T-cell (primary cell): Measurements from ENCODE around the gene PODXL2. TPM values are rescaled to one million over a fixed set of nuclear protein-coding genes. Genes with fewer than 3 reads are reported as not detected.
A peak's percentile ranks its signal among the peaks of the same experiment; 100 is the strongest.

ENCODE experiments used
- ATAC-seq, 4 experiments: fragments of 200-7000 bp in 3 of 4; fragments of 150-1000 bp in 1 of 4; cut with Tn5 transposase; replicated peaks in 1 of 4; 1 replicate in 3 of 4; 2 replicates in 1 of 4; pipeline ENCODE4 v1.10.0; 2021; ENCODE audit warnings: moderate library complexity in 3 of 4, mild to moderate bottlenecking in 2 of 4, moderate number of reproducible peaks in 1 of 4
- CTCF ChIA-PET, 2 donors: fragments of 300-600 bp; sonication (Branson Sonifier 250); formaldehyde crosslinking; loops; one replicate each; lab custom pipeline; 2022; ENCODE audit warnings: antibody characterized with exemption in 2 of 2; lab: Charles Lee
- POLR2A ChIA-PET, 2 donors: fragments of 300-600 bp; sonication (Branson Sonifier 250); formaldehyde crosslinking; loops; one replicate each; lab custom pipeline; 2022; ENCODE audit warnings: antibody characterized with exemption in 2 of 2; lab: Charles Lee
- DNase-seq, 35 experiments: peaks; one replicate each; pipeline versions ENCODE4 v3.0.0 to v3.0.0-alpha.2; 2013 to 2023
- H3K27ac ChIP-seq: one replicate; pipeline ENCODE4 v1.5.1; 2013; ENCODE audit warnings: low read length
- H3K27me3 ChIP-seq, 2 experiments: replicated peaks in 1 of 2; 1 replicate in 1 of 2; 2 replicates in 1 of 2; pipeline versions ENCODE4 v1.6.1 to v1.7.0; 2013; ENCODE audit warnings: low read length in 1 of 2, mixed read lengths in 1 of 2; ENCODE audit not compliant: control insufficient read depth in 2 of 2, insufficient read depth in 2 of 2; ENCODE audit errors: extremely low read depth in 1 of 2
- H3K36me3 ChIP-seq, 2 donors: 1 replicate in 1 of 2; 2 replicates in 1 of 2; pipeline versions ENCODE4 v1.6.1 to v1.7.0; 2013; ENCODE audit warnings: low read length in 1 of 2; ENCODE audit not compliant: control insufficient read depth in 2 of 2, insufficient read depth in 1 of 2; ENCODE audit errors: extremely low read depth in 1 of 2
- H3K4me1 ChIP-seq, 2 experiments: 1 replicate in 1 of 2; 2 replicates in 1 of 2; pipeline versions ENCODE4 v1.6.1 to v1.7.0; 2013; ENCODE audit warnings: low read length in 2 of 2, mixed read lengths in 1 of 2; ENCODE audit not compliant: insufficient read depth in 2 of 2, control insufficient read depth in 1 of 2; ENCODE audit errors: extremely low read depth in 1 of 2
- H3K4me3 ChIP-seq, 2 donors: 1 replicate in 1 of 2; 2 replicates in 1 of 2; pipeline versions ENCODE4 v1.5.1 to v1.7.0; 2013; ENCODE audit warnings: mild to moderate bottlenecking in 2 of 2, low read length in 1 of 2, moderate library complexity in 1 of 2; ENCODE audit not compliant: control insufficient read depth in 1 of 2; ENCODE audit errors: extremely low read depth in 1 of 2
- H3K9me3 ChIP-seq: 2 replicates; pipeline ENCODE4 v1.7.0; 2013
- H3K27ac Mint-ChIP-seq, 2 donors: one replicate each; pipeline ENCODE4 v1.8.0; 2020 to 2021; ENCODE audit warnings: mild to moderate bottlenecking in 2 of 2, mixed read lengths in 2 of 2
- H3K27me3 Mint-ChIP-seq, 2 donors: one replicate each; pipeline ENCODE4 v1.8.0; 2021 to 2022; ENCODE audit warnings: mixed read lengths in 2 of 2
- H3K36me3 Mint-ChIP-seq: one replicate; pipeline ENCODE4 v1.8.0; 2021; ENCODE audit warnings: mixed read lengths
- H3K4me1 Mint-ChIP-seq, 3 donors: one replicate each; pipeline ENCODE4 v1.8.0; 2020 to 2022; ENCODE audit warnings: mixed read lengths in 3 of 3, mild to moderate bottlenecking in 1 of 3
- H3K4me3 Mint-ChIP-seq, 3 donors: one replicate each; pipeline ENCODE4 v1.8.0; 2020 to 2022; ENCODE audit warnings: mild to moderate bottlenecking in 3 of 3, mixed read lengths in 3 of 3, moderate library complexity in 3 of 3
- H3K9me3 Mint-ChIP-seq, 3 donors: one replicate each; pipeline ENCODE4 v1.8.0; 2020 to 2022; ENCODE audit warnings: mixed read lengths in 3 of 3
- WGBS: methylation state at CpG from one replicate; pipeline ENCODE4 v1.1.5; 2013; ENCODE audit warnings: missing lambda C conversion rate; ENCODE audit not compliant: insufficient coverage; 5-methylcytosine and 5-hydroxymethylcytosine counted together
- total RNA-seq, 35 experiments: library from RNA in 6 of 35; stranded (reverse) in 6 of 35; fragments of 120-200 nt in 1 of 35; gene quantifications; one replicate each; pipeline versions ENCODE4 v1.2.1 to v1.2.4 and lab custom pipeline; 2013 to 2026

Gene PODXL2
- total RNA-seq, 5 donors from 2014 or later (not counting 1 experiment from before 2014, with no cell fraction given): 2.0 to 4.7 (median 4.2) TPM

GRCh38 chr3:127671523-127672428 lies 42.8 kb downstream of the PODXL2 start:
- peaks cover 34 to 45% (median 37%) of the 10 kb centered on the region in 3 donors for H3K4me1 Mint-ChIP-seq
- Histone ChIP-seq H3K9me3 (no peaks in the 10 kb centered on the region), H3K36me3 (peaks cover 7 to 13% of the 10 kb centered on the region in 2 donors), H3K27ac (peak overlapping the region; percentile 80), H3K4me1 (peaks cover 5 to 40% of the 10 kb centered on the region in 2 experiments), H3K4me3 (peak overlapping the region; percentile 26 to 69), H3K27me3 (no peaks in the 10 kb centered on the region)
- POLR2A ChIA-PET: interaction anchor here in 1 of 2 donors (0.6 kb wide), 2 partner anchors 483 to 1728 kb away, joined by 3 to 6 read pairs; no protein-coding TSS in a partner anchor
- H3K27me3 Mint-ChIP-seq: no peaks in the 10 kb centered on the region
- peaks cover 9% of the 10 kb centered on the region for H3K36me3 Mint-ChIP-seq
- DNase-seq (peak in 32 of 35 experiments; percentile 19 to 66 (median 43)), ATAC-seq (peak; percentile 10 to 13 (median 10))
- CTCF ChIA-PET: interaction anchor here in 1 of 2 donors (0.6 kb wide), 1 partner anchor 125 kb away, joined by 3 read pairs; no protein-coding TSS in a partner anchor
- H3K4me3 Mint-ChIP-seq: peak overlapping the region; percentile 85 to 92 (median 91)
- no peaks in the 10 kb centered on the region for H3K9me3 Mint-ChIP-seq
- peak overlapping the region; percentile 92 to 95 for H3K27ac Mint-ChIP-seq
- 17% methylated on average over 41 of the region's 44 CpGs for WGBS

GRCh38 chr3:127672429-127673190 lies 43.6 kb downstream of the PODXL2 start, which contains the start of gene ABTB1:
TSS of gene ABTB1 (plus strand) at chr3:127672952. CDS start at chr3:127673026, 74 bp downstream.
- Mint-ChIP-seq H3K4me1 (peaks cover 36 to 45% (median 38%) of the 10 kb centered on the region in 3 donors), H3K27me3 (no peaks in the 10 kb centered on the region)

DNA sequence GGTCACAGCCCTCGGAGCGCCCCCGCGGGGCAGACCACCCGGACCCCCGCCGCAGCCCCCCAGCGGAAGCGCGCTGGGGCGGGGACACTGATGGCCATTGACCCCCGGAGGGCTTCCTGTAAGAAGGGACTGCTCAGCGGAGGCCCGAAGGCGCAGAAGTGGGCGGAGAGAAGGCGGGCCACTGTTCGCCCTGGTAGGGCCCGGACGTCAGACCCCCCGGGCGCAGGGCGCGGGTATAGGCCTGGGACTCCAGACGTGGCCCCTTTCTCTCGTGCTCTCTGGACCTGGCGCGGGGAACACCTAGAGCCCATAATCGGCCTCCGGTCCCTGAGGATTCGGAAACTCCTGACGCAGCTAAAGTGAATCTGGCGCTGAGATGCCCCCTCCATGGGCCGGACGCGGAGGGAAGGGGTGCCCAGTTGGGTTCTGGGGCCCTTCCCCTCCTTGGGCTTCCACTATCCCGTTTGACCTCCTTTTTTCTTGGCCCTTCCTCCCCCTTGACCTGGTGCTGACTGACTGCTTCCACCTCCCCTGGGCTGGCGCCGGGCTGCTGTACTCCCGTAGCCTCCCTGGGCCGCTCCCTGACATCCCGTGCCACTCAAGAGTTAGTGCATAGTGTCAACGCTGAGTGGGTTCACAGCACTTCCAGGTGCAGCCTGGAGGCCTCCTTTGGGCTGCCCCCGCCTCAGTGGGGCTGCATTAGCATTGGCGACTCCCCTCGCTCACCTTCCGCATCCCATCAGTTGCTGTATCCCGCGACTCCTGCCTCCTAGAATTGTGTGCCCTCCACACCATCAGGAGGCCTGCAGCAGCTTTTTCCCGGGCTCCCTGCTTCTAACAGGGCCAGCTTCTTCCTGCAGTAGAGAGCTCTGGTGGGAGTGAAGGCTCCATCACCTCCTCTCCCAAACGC lies 44.5 kb downstream of the PODXL2 start:
- DNase-seq: peak in 30 of 35 experiments; percentile 25 to 65 (median 45)
- peak overlapping the region; percentile 87 to 88 for H3K27ac Mint-ChIP-seq
- ChIA-PET CTCF (no interaction called here), POLR2A (no interaction called here)
- H3K27me3 ChIP-seq: no peaks in the 10 kb centered on the region
- H3K9me3 ChIP-seq: no peaks in the 10 kb centered on the region
- no peaks in the 10 kb centered on the region for H3K27me3 Mint-ChIP-seq
- peak overlapping the region; percentile 52 to 72 for H3K4me3 ChIP-seq
- H3K4me1 ChIP-seq: peaks cover 5 to 40% of the 10 kb centered on the region in 2 experiments
- peak overlapping the region; percentile 49 for H3K27ac ChIP-seq
- peak; percentile 58 to 67 (median 66) for ATAC-seq
- H3K36me3 Mint-ChIP-seq: peaks cover 12% of the 10 kb centered on the region
- no peaks in the 10 kb centered on the region for H3K9me3 Mint-ChIP-seq
- H3K4me1 Mint-ChIP-seq: peaks cover 39 to 45% (median 44%) of the 10 kb centered on the region in 3 donors
- WGBS: 22% methylated on average over 46 of the region's 51 CpGs
- H3K4me3 Mint-ChIP-seq: peak overlapping the region; percentile 85 to 92 (median 87)
- peaks cover 13 to 25% of the 10 kb centered on the region in 2 donors for H3K36me3 ChIP-seq

More at GRCh38 chr3:127672429-127673190, 43.6 kb downstream of the PODXL2 start, which contains the start of gene ABTB1:
- POLR2A ChIA-PET: no interaction called here
- ATAC-seq: peak; percentile 86 to 87 (median 87)
- CTCF ChIA-PET: interaction anchor here in 1 of 2 donors (0.6 kb wide), 1 partner anchor 126 kb away, joined by 3 read pairs; no protein-coding TSS in a partner anchor
- peak within 1 kb of the TSS; percentile 80 for H3K27ac ChIP-seq
- peaks cover 9% of the 10 kb centered on the region for H3K36me3 Mint-ChIP-seq
- peak; percentile 72 to 91 (median 85) for DNase-seq
- H3K4me3 ChIP-seq: peak within 1 kb of the TSS; percentile 52 to 72
- peak within 1 kb of the TSS; percentile 87 to 92 (median 91) for H3K4me3 Mint-ChIP-seq
- peak within 1 kb of the TSS; percentile 92 to 95 for H3K27ac Mint-ChIP-seq
- peaks cover 5 to 40% of the 10 kb centered on the region in 2 experiments for H3K4me1 ChIP-seq
- peaks cover 13 to 19% of the 10 kb centered on the region in 2 donors for H3K36me3 ChIP-seq
- under 1% methylated on average over 102 of the region's 102 CpGs for WGBS
- no peaks in the 10 kb centered on the region for H3K9me3 Mint-ChIP-seq
- no peaks in the 10 kb centered on the region for H3K27me3 ChIP-seq
- H3K9me3 ChIP-seq: no peaks in the 10 kb centered on the region

DNA sequence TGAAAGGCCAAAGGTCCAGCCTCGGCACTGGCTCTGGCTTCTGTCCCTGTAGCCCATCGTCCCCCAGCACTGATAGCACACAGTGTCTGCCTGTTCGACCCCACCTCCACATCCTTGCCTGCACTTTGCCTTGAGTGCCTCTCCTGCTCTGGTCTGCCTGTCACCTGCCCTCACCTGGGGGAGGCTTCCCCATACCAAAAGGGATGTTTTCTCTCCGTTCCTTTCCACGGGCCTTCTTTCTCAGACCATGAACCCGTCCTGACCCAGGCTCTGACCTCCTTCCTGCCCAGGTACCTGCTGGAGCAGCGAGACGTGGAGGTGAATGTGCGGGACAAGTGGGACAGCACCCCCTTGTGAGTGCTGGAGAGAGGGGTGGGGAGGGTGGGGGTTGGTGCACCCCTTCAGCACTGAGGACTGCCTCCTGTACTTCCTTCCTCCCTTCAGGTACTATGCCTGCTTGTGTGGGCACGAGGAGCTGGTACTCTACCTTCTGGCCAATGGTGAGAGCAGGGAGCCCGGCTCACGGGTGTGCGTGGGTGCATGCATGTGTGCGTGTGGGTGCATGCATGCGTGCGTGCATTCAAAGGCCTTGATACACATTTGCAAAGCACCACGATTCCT lies 45.2 kb downstream of the PODXL2 start:
- H3K4me3 Mint-ChIP-seq: peak overlapping the region; percentile 85 to 92 (median 87)
- Histone ChIP-seq H3K4me3 (peak overlapping the region in 1 of 2 donors; percentile 72), H3K27ac (peak overlapping the region; percentile 18), H3K9me3 (no peaks in the 10 kb centered on the region), H3K27me3 (no peaks in the 10 kb centered on the region), H3K36me3 (peaks cover 13 to 31% of the 10 kb centered on the region in 2 donors), H3K4me1 (peaks cover 5 to 40% of the 10 kb centered on the region in 2 experiments)
- H3K4me1 Mint-ChIP-seq: peaks cover 39 to 46% (median 45%) of the 10 kb centered on the region in 3 donors
- peaks cover 12% of the 10 kb centered on the region for H3K36me3 Mint-ChIP-seq
- H3K27me3 Mint-ChIP-seq: no peaks in the 10 kb centered on the region
- ATAC-seq (no peak), DNase-seq (peak in 5 of 35 experiments; percentile 2 to 37 (median 25))
- H3K9me3 Mint-ChIP-seq: no peaks in the 10 kb centered on the region
- peak overlapping the region; percentile 87 to 88 for H3K27ac Mint-ChIP-seq
- WGBS: 70% methylated on average over 7 of the region's 17 CpGs
- CTCF ChIA-PET: no interaction called here
- POLR2A ChIA-PET: no interaction called here

DNA sequence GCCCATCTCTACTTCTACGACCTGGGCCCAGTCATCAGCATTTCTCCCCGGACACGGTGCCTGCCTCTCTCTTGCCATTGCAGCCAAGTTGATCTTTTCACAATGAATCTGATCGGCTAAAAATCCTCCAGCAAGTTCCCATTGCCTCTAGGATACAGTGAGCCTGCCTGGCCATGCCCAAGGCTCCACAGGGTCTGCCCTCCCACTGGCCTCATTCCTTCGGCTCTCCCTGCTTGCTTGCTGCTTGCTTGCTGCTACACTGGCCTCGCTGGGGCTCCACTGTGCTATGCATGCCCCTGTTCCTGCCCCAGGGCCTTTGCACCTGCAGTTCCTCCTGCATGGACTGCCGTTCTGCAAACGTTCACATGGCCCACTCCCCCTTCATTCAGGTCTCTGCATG lies 45.8 kb downstream of the PODXL2 start:
- CTCF ChIA-PET: no interaction called here
- Histone ChIP-seq H3K4me3 (no peak overlapping the region), H3K27ac (no peak overlapping the region), H3K9me3 (no peaks in the 10 kb centered on the region), H3K4me1 (peaks cover 5 to 40% of the 10 kb centered on the region in 2 experiments), H3K27me3 (no peaks in the 10 kb centered on the region), H3K36me3 (peaks cover 14 to 31% of the 10 kb centered on the region in 2 donors)
- DNase-seq: peak in 2 of 35 experiments; percentile 0 to 9
- POLR2A ChIA-PET: no interaction called here
- Mint-ChIP-seq H3K27me3 (no peaks in the 10 kb centered on the region), H3K27ac (peak overlapping the region; percentile 57 to 78), H3K4me1 (peaks cover 39 to 46% (median 45%) of the 10 kb centered on the region in 3 donors), H3K4me3 (peak overlapping the region; percentile 85 to 92 (median 87)), H3K36me3 (peaks cover 12% of the 10 kb centered on the region), H3K9me3 (no peaks in the 10 kb centered on the region)
- no peak for ATAC-seq
- WGBS: 92% methylated on average over 7 of the region's 8 CpGs
